Osteoblast (primary cell): Measurements from ENCODE around the gene SCRN2. TPM values are rescaled to one million over a fixed set of nuclear protein-coding genes. Genes with fewer than 3 reads are reported as not detected.

Experiments used
- DNase-seq: peaks from one replicate; pipeline ENCODE4 v3.0.0; 2011; ENCODE audit warnings: low spot score, mixed read lengths; ENCODE audit not compliant: insufficient read length; ENCODE audit errors: missing footprints
- H2AFZ ChIP-seq: 2 replicates; pipeline ENCODE4 v1.6.0; 2011; ENCODE audit warnings: mild to moderate bottlenecking, low read length
- H3K27ac ChIP-seq: 2 replicates; pipeline ENCODE4 v1.5.1; 2011; ENCODE audit warnings: mild to moderate bottlenecking, low read depth, low read length, moderate library complexity
- H3K27me3 ChIP-seq: 2 replicates; pipeline ENCODE4 v1.6.0; 2012; ENCODE audit warnings: mild to moderate bottlenecking, control low read depth, inconsistent platforms, low read length, moderate library complexity; ENCODE audit not compliant: insufficient read depth
- H3K36me3 ChIP-seq: 2 replicates; pipeline ENCODE4 v1.5.1; 2011; ENCODE audit warnings: mild to moderate bottlenecking, low read length, control low read depth, moderate library complexity; ENCODE audit not compliant: insufficient read depth
- H3K4me1 ChIP-seq: 2 replicates; pipeline ENCODE4 v1.5.1; 2011; ENCODE audit warnings: mild to moderate bottlenecking, low read length, control low read depth, moderate library complexity; ENCODE audit not compliant: insufficient read depth
- H3K4me2 ChIP-seq: 2 replicates; pipeline ENCODE4 v1.6.0; 2011; ENCODE audit warnings: mild to moderate bottlenecking, low read length; ENCODE audit not compliant: insufficient read depth
- H3K4me3 ChIP-seq: fragments of 200-600 bp; sonication (generic); 3 replicates; pipeline ENCODE4 v1.5.1; 2012; ENCODE audit warnings: mild to moderate bottlenecking, low read length, inconsistent platforms; ENCODE audit not compliant: insufficient read depth
- H3K79me2 ChIP-seq: 2 replicates; pipeline ENCODE4 v1.6.0; 2012; ENCODE audit warnings: mild to moderate bottlenecking, low read length, control low read depth, inconsistent platforms; ENCODE audit not compliant: insufficient read depth
- H3K9me3 ChIP-seq: 2 replicates; pipeline ENCODE4 v1.5.1; 2011; ENCODE audit warnings: low read depth, low read length, control low read depth
- H4K20me1 ChIP-seq: 2 replicates; pipeline ENCODE4 v1.6.0; 2012; ENCODE audit warnings: mild to moderate bottlenecking, low read length, control low read depth; ENCODE audit not compliant: insufficient read depth
- CTCF ChIP-seq: IDR thresholded peaks from 2 replicates; pipeline ENCODE4 v1.5.1; 2011; ENCODE audit warnings: mild to moderate bottlenecking, low read depth, low read length, moderate library complexity; ENCODE audit errors: extremely low read depth
- total RNA-seq: library from RNA; depleted of rRNA; stranded (reverse); fragments of >200 nt; gene quantifications from 2 replicates; pipeline ENCODE4 v1.2.3, GENCODE V29; 2012

The SCRN2 gene
- total RNA-seq, 1 donor = 42.7 TPM

- no peaks in the 10 kb centered on the region for H3K36me3 ChIP-seq
- H3K9me3 ChIP-seq = no peaks in the 10 kb centered on the region
- no peak overlapping the region for H3K4me2 ChIP-seq
- H3K27ac ChIP-seq = no peak overlapping the region
- H3K79me2 ChIP-seq = no peaks in the 10 kb centered on the region
- H3K4me3 ChIP-seq = no peak overlapping the region
- no peak for TF ChIP-seq CTCF
- H3K27me3 ChIP-seq = no peaks in the 10 kb centered on the region
- DNase-seq = no peak
- H2AFZ ChIP-seq = no peak overlapping the region
- H4K20me1 ChIP-seq = no peaks in the 10 kb centered on the region
- peaks cover 14% of the 10 kb centered on the region for H3K4me1 ChIP-seq
Measured at GRCh38 chr17:47884905-47885730, 44.0 kb upstream of the SCRN2 start.

GRCh38 chr17:47884427-47884740 is 43.3 kb upstream of the SCRN2 start:
- peaks cover 15% of the 10 kb centered on the region for H3K4me1 ChIP-seq
- no peaks in the 10 kb centered on the region for H3K79me2 ChIP-seq
- no peaks in the 10 kb centered on the region for H3K27me3 ChIP-seq
- no peaks in the 10 kb centered on the region for H3K36me3 ChIP-seq
- no peak overlapping the region for H3K4me2 ChIP-seq
- no peak for TF ChIP-seq CTCF
- H2AFZ ChIP-seq = no peak overlapping the region
- H3K27ac ChIP-seq = no peak overlapping the region
- no peaks in the 10 kb centered on the region for H3K9me3 ChIP-seq
- H4K20me1 ChIP-seq = no peaks in the 10 kb centered on the region
- no peak overlapping the region for H3K4me3 ChIP-seq
- no peak for DNase-seq

GRCh38 chr17:47883589-47884426 is 42.7 kb upstream of the SCRN2 start:
- H3K79me2 ChIP-seq = no peaks in the 10 kb centered on the region
- H4K20me1 ChIP-seq = no peaks in the 10 kb centered on the region
- DNase-seq = no peak
- no peak overlapping the region for H3K27ac ChIP-seq
- no peak overlapping the region for H2AFZ ChIP-seq
- H3K27me3 ChIP-seq = no peaks in the 10 kb centered on the region
- H3K4me2 ChIP-seq = no peak overlapping the region
- TF ChIP-seq CTCF = no peak
- no peaks in the 10 kb centered on the region for H3K36me3 ChIP-seq
- peaks cover 21% of the 10 kb centered on the region for H3K4me1 ChIP-seq
- H3K9me3 ChIP-seq = no peaks in the 10 kb centered on the region
- H3K4me3 ChIP-seq = no peak overlapping the region
